A549 (cell line): ENCODE results near the gene H2AZ1.

Experiments used
- CHD4 ChIP-seq: fragments of 200-600 bp; sonication (generic); IDR thresholded peaks from 2 replicates; pipeline ENCODE4 v1.6.1; 2016; ENCODE audit warnings: antibody characterized with exemption, mild to moderate bottlenecking, borderline replicate concordance
- EP300 ChIP-seq, 2 experiments: fragments of >200 bp; sonication (Bioruptor Twin); formaldehyde crosslinking; IDR thresholded peaks; 2 replicates in 1 of 2; 3 replicates in 1 of 2; pipeline ENCODE4 v1.6.1; 2016 to 2017
- FOSL2 ChIP-seq, 2 experiments: fragments of 450-650 bp in 1 of 2; fragments of >200 bp in 1 of 2; sonication (Bioruptor Twin) in 1 of 2; formaldehyde crosslinking; IDR thresholded peaks; 2 replicates each; pipeline versions ENCODE4 v1.5.0 to v1.6.1; 2016 to 2020; ENCODE audit warnings: mild to moderate bottlenecking in 1 of 2, moderate library complexity in 1 of 2
- HDAC2 ChIP-seq: fragments of 200-600 bp; sonication (generic); IDR thresholded peaks from 2 replicates; pipeline ENCODE4 v1.6.1; 2016
- POLR2A ChIP-seq: IDR thresholded peaks from 2 replicates; pipeline ENCODE4 v1.6.1; 2012; ENCODE audit warnings: mild to moderate bottlenecking, low read length
- RCOR1 ChIP-seq: fragments of 150-350 bp; IDR thresholded peaks from 2 replicates; pipeline ENCODE4 v1.6.1; 2014; ENCODE audit warnings: antibody characterized with exemption, low read length, low read depth
- RNF2 ChIP-seq: fragments of 200-600 bp; sonication (generic); IDR thresholded peaks from 2 replicates; pipeline ENCODE4 v1.6.1; 2016; ENCODE audit warnings: low read depth, mild to moderate bottlenecking, antibody characterized with exemption, moderate library complexity, borderline replicate concordance
- USF2 ChIP-seq: fragments of 450-650 bp; IDR thresholded peaks from 2 replicates; pipeline ENCODE4 v1.6.1; 2014; ENCODE audit warnings: antibody characterized with exemption
- ZFP36 ChIP-seq: fragments of 450-650 bp; IDR thresholded peaks from 2 replicates; pipeline ENCODE4 v1.6.1; 2014; ENCODE audit warnings: borderline replicate concordance; ENCODE audit not compliant: partially characterized antibody
- TF ChIP-seq, protein P1 (sequence below): fragments of >200 bp; sonication (Bioruptor Twin); formaldehyde crosslinking; IDR thresholded peaks from 3 replicates; pipeline ENCODE4 v1.5.1; 2016
- TF ChIP-seq, protein P2 (sequence below): fragments of 200-600 bp; sonication (generic); IDR thresholded peaks from 2 replicates; pipeline ENCODE4 v1.6.1; 2016; ENCODE audit warnings: antibody characterized with exemption, mild to moderate bottlenecking, moderate library complexity
- TF ChIP-seq, protein P3 (sequence below): IDR thresholded peaks from 2 replicates; pipeline ENCODE4 v1.6.1; 2012

DNA sequence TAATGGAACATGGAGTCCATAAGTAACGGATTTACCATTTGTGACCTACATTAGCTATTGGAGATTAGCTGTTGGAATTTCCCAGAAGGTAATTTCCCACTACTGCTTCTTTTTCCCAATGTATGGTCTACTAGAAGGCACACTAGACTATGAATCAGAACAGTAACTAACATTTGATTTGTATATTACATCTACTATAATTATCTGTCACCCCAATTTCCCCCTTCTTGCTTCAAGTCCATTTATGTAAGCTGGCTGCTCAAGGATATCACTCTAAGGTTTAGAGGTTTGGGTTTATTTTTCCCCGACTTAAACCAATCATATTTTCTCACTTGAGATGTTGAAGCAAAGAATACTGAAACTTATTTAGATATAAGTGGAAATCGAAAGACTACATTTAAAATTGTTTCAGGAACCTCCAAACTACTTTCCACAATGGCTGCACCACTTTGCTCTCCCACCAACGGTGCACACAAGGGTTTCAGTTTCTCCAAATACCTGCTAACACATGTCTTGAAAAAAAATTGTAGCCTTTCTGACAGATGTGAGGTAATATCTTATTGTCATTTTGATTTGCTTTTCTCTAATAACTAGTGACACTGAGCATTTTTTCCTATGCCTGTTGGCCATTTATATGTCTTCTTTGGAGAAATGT lies 33.3 kb upstream of the H2AZ1 start:
- TF ChIP-seq RCOR1, result no peak
- TF ChIP-seq, protein P1, sequence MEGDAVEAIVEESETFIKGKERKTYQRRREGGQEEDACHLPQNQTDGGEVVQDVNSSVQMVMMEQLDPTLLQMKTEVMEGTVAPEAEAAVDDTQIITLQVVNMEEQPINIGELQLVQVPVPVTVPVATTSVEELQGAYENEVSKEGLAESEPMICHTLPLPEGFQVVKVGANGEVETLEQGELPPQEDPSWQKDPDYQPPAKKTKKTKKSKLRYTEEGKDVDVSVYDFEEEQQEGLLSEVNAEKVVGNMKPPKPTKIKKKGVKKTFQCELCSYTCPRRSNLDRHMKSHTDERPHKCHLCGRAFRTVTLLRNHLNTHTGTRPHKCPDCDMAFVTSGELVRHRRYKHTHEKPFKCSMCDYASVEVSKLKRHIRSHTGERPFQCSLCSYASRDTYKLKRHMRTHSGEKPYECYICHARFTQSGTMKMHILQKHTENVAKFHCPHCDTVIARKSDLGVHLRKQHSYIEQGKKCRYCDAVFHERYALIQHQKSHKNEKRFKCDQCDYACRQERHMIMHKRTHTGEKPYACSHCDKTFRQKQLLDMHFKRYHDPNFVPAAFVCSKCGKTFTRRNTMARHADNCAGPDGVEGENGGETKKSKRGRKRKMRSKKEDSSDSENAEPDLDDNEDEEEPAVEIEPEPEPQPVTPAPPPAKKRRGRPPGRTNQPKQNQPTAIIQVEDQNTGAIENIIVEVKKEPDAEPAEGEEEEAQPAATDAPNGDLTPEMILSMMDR, result no peak
- TF ChIP-seq, protein P2, sequence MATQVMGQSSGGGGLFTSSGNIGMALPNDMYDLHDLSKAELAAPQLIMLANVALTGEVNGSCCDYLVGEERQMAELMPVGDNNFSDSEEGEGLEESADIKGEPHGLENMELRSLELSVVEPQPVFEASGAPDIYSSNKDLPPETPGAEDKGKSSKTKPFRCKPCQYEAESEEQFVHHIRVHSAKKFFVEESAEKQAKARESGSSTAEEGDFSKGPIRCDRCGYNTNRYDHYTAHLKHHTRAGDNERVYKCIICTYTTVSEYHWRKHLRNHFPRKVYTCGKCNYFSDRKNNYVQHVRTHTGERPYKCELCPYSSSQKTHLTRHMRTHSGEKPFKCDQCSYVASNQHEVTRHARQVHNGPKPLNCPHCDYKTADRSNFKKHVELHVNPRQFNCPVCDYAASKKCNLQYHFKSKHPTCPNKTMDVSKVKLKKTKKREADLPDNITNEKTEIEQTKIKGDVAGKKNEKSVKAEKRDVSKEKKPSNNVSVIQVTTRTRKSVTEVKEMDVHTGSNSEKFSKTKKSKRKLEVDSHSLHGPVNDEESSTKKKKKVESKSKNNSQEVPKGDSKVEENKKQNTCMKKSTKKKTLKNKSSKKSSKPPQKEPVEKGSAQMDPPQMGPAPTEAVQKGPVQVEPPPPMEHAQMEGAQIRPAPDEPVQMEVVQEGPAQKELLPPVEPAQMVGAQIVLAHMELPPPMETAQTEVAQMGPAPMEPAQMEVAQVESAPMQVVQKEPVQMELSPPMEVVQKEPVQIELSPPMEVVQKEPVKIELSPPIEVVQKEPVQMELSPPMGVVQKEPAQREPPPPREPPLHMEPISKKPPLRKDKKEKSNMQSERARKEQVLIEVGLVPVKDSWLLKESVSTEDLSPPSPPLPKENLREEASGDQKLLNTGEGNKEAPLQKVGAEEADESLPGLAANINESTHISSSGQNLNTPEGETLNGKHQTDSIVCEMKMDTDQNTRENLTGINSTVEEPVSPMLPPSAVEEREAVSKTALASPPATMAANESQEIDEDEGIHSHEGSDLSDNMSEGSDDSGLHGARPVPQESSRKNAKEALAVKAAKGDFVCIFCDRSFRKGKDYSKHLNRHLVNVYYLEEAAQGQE, result no peak
- TF ChIP-seq ZFP36, result no peak
- no peak for TF ChIP-seq HDAC2
- TF ChIP-seq USF2, result no peak
- no peak for TF ChIP-seq RNF2
- no peak for TF ChIP-seq FOSL2 (IDR thresholded peaks at IDR 0.05)
- TF ChIP-seq FOSL2 (CRISPR knock-in tag; IDR thresholded peaks at IDR 0.05), result no peak
- TF ChIP-seq, protein P3, sequence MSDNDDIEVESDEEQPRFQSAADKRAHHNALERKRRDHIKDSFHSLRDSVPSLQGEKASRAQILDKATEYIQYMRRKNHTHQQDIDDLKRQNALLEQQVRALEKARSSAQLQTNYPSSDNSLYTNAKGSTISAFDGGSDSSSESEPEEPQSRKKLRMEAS, result no peak
- no peak for TF ChIP-seq POLR2A
- no peak for TF ChIP-seq EP300 (IDR thresholded peaks at IDR 0.05)
- TF ChIP-seq CHD4, result no peak
